Measurements from ENCODE around the gene PHLDA1.

DNA sequence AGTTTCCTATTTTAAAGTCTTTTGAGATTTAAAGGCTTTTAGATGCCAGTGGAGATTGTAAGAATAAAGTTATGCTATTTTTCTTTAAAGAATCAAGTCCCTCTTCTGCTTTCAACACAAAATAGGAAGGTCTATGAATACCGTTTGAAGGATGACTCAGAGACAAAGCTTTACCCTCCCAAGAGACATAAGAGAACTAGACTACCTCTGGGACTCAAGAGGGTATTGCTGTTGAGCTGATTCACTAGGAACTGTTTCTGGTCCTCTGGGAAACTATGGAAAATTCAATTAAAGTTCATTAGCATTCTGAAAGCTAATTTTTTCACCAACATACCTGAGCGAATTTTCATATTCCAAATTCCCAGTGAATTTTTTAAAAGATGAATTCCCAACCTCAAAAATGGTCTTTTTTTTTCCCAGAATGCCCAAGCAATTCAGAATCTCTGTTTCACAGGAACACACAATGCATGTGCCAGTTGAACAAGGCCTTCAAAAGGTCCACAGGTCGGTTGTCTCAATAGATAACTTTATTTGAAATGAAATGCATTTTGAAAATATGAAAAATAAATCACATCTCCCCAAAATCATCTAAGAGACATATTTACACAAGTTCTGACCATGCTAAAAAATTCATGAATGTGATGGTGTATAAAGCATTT, 6.5 kb downstream of the PHLDA1 start:
- no peak for TF ChIP-seq GATA3 (IDR thresholded peaks at IDR 0.05; ENCODE audit: low read depth, low read length)
- no peak for TF ChIP-seq GATA2 (IDR thresholded peaks at IDR 0.05; ENCODE audit: low read depth, low read length)
